SJSA1 (cell line): ENCODE data around the gene MRPS31. TPM values are rescaled to one million over a fixed set of nuclear protein-coding genes. Genes with fewer than 3 reads are reported as not detected.
"Not testable (repeated sequence)": the region's sequence is repeated elsewhere in the genome, so short reads cannot be mapped to it uniquely, and the experiment has no call there.

Experiments used
- DNase-seq, 2 experiments: peaks; one replicate each; pipeline ENCODE4 v3.0.0-alpha.2; 2015 to 2020; ENCODE audit warnings: low spot score in 2 of 2, low read depth in 1 of 2
- H3K27ac ChIP-seq: fragments of 250-450 bp; sonication (Bioruptor Pico); 2 replicates; pipeline ENCODE4 v1.5.1; 2020; ENCODE audit warnings: mild to moderate bottlenecking, moderate library complexity
- H3K27me3 ChIP-seq: fragments of 250-450 bp; sonication (Bioruptor Pico); replicated peaks from 2 replicates; pipeline ENCODE4 v1.5.1; 2020; ENCODE audit warnings: mild to moderate bottlenecking, moderate library complexity
- H3K36me3 ChIP-seq: fragments of 250-450 bp; sonication (Bioruptor Pico); 2 replicates; pipeline ENCODE4 v1.5.1; 2020; ENCODE audit warnings: mild to moderate bottlenecking
- H3K4me1 ChIP-seq: fragments of 250-450 bp; sonication (Bioruptor Pico); replicated peaks from 2 replicates; pipeline ENCODE4 v1.6.1; 2021; ENCODE audit warnings: mild to moderate bottlenecking
- H3K4me3 ChIP-seq: fragments of 250-450 bp; sonication (Bioruptor Pico); 2 replicates; pipeline ENCODE4 v1.5.1; 2020; ENCODE audit warnings: mild to moderate bottlenecking
- H3K9me3 ChIP-seq: fragments of 250-450 bp; sonication (Bioruptor Pico); replicated peaks from 2 replicates; pipeline ENCODE4 v1.5.1; 2020; ENCODE audit warnings: mild to moderate bottlenecking
- total RNA-seq: library from RNA; depleted of rRNA; stranded (reverse); fragments of >200 nt; shearing (Covaris generic); gene quantifications from 2 replicates; pipeline ENCODE4 v1.2.3, GENCODE V29; 2014

Gene MRPS31
- total RNA-seq, 1 experiment from 2014 or later: 8.2 TPM

- Histone ChIP-seq H3K4me3 (no peak overlapping the region), H3K4me1 (no peaks in the 10 kb centered on the region; the same call in none of the 2 replicates), H3K27ac (no peak overlapping the region), H3K27me3 (no peaks in the 10 kb centered on the region), H3K9me3 (no peaks in the 10 kb centered on the region), H3K36me3 (peaks cover 7% of the 10 kb centered on the region)
- no peak for DNase-seq
Observed at GRCh38 chr13:40764587-40765403, 6.2 kb downstream of the MRPS31 start.

- Histone ChIP-seq H3K27ac (no peak overlapping the region), H3K4me1 (no peaks in the 10 kb centered on the region), H3K36me3 (peaks cover 9% of the 10 kb centered on the region)
Observed at GRCh38 chr13:40762849-40763248, 8.1 kb downstream of the MRPS31 start.

GRCh38 chr13:40758811-40759210, 12.2 kb downstream of the MRPS31 start:
- H3K27me3 ChIP-seq: no peaks in the 10 kb centered on the region
- no peak overlapping the region for H3K27ac ChIP-seq
- H3K4me1 ChIP-seq: no peaks in the 10 kb centered on the region
- no peak overlapping the region for H3K4me3 ChIP-seq
- peaks cover 5% of the 10 kb centered on the region; the same call in 1 of the 2 replicates for H3K36me3 ChIP-seq
- no peaks in the 10 kb centered on the region for H3K9me3 ChIP-seq
- DNase-seq: no peak

More at GRCh38 chr13:40762849-40763248, 8.1 kb downstream of the MRPS31 start:
- DNase-seq: no peak
- Histone ChIP-seq H3K9me3 (no peaks in the 10 kb centered on the region), H3K27me3 (no peaks in the 10 kb centered on the region), H3K4me3 (no peak overlapping the region)

GRCh38 chr13:40756042-40756441, 14.9 kb downstream of the MRPS31 start:
- H3K27me3 ChIP-seq: no peaks in the 10 kb centered on the region
- H3K36me3 ChIP-seq: peaks cover 9% of the 10 kb centered on the region
- no peak overlapping the region for H3K4me3 ChIP-seq
- H3K27ac ChIP-seq: no peak overlapping the region
- no peaks in the 10 kb centered on the region for H3K4me1 ChIP-seq
- DNase-seq: no peak
- no peaks in the 10 kb centered on the region for H3K9me3 ChIP-seq

- Histone ChIP-seq H3K9me3 (no peaks in the 10 kb centered on the region), H3K27ac (no peak overlapping the region), H3K27me3 (no peaks in the 10 kb centered on the region), H3K36me3 (peaks cover 9% of the 10 kb centered on the region), H3K4me3 (no peak overlapping the region), H3K4me1 (no peaks in the 10 kb centered on the region)
- no peak for DNase-seq
Observed at GRCh38 chr13:40755082-40755700, 15.8 kb downstream of the MRPS31 start.

- Histone ChIP-seq H3K4me1 (no peaks in the 10 kb centered on the region), H3K27ac (no peak overlapping the region), H3K4me3 (no peak overlapping the region), H3K36me3 (peaks cover 4% of the 10 kb centered on the region; the same call in 1 of the 2 replicates), H3K9me3 (no peaks in the 10 kb centered on the region), H3K27me3 (no peaks in the 10 kb centered on the region)
- no peak for DNase-seq
Observed at GRCh38 chr13:40749327-40749726, 21.7 kb downstream of the MRPS31 start.

- not testable (repeated sequence) for H3K27me3 ChIP-seq, H3K36me3 ChIP-seq, H3K4me3 ChIP-seq, DNase-seq, H3K27ac ChIP-seq, H3K4me1 ChIP-seq, H3K9me3 ChIP-seq
Observed at GRCh38 chr13:40735232-40735548, 35.8 kb downstream of the MRPS31 start.

GRCh38 chr13:40734536-40735231, 36.3 kb downstream of the MRPS31 start:
- H3K4me1 ChIP-seq, H3K27ac ChIP-seq, H3K9me3 ChIP-seq, H3K4me3 ChIP-seq, H3K27me3 ChIP-seq, H3K36me3 ChIP-seq, DNase-seq: not testable (repeated sequence)

GRCh38 chr13:40732658-40733057, 38.3 kb downstream of the MRPS31 start:
- no peak for DNase-seq
- Histone ChIP-seq H3K4me3 (no peak overlapping the region), H3K36me3 (peaks cover 4% of the 10 kb centered on the region; the same call in 1 of the 2 replicates), H3K9me3 (no peaks in the 10 kb centered on the region), H3K27ac (no peak overlapping the region), H3K27me3 (no peaks in the 10 kb centered on the region), H3K4me1 (no peaks in the 10 kb centered on the region)

GRCh38 chr13:40728595-40728994, 42.4 kb downstream of the MRPS31 start:
- H3K4me3 ChIP-seq: no peak overlapping the region
- no peak for DNase-seq
- H3K9me3 ChIP-seq: no peaks in the 10 kb centered on the region
- H3K36me3 ChIP-seq: peaks cover 4% of the 10 kb centered on the region; the same call in 1 of the 2 replicates
- H3K4me1 ChIP-seq: no peaks in the 10 kb centered on the region
- no peaks in the 10 kb centered on the region for H3K27me3 ChIP-seq
- no peak overlapping the region for H3K27ac ChIP-seq

- not testable (repeated sequence) for H3K27me3 ChIP-seq, H3K36me3 ChIP-seq, H3K9me3 ChIP-seq, H3K4me3 ChIP-seq, DNase-seq, H3K27ac ChIP-seq, H3K4me1 ChIP-seq
Observed at GRCh38 chr13:40714433-40714832, 56.6 kb downstream of the MRPS31 start.

- no peaks in the 10 kb centered on the region for H3K9me3 ChIP-seq
- no peaks in the 10 kb centered on the region for H3K36me3 ChIP-seq
- H3K27me3 ChIP-seq: no peaks in the 10 kb centered on the region
- no peak overlapping the region for H3K4me3 ChIP-seq
- DNase-seq: no peak
- H3K4me1 ChIP-seq: no peaks in the 10 kb centered on the region
- H3K27ac ChIP-seq: no peak overlapping the region
Observed at GRCh38 chr13:40706439-40706838, 64.6 kb downstream of the MRPS31 start.

GRCh38 chr13:40697711-40698110, 73.3 kb downstream of the MRPS31 start:
- DNase-seq: no peak
- no peaks in the 10 kb centered on the region for H3K27me3 ChIP-seq
- H3K4me3 ChIP-seq: no peak overlapping the region
- no peaks in the 10 kb centered on the region for H3K4me1 ChIP-seq
- no peaks in the 10 kb centered on the region for H3K36me3 ChIP-seq
- H3K27ac ChIP-seq: no peak overlapping the region
- no peaks in the 10 kb centered on the region for H3K9me3 ChIP-seq

GRCh38 chr13:40694426-40694825, 76.6 kb downstream of the MRPS31 start:
- Histone ChIP-seq H3K4me3 (no peak overlapping the region), H3K27me3 (no peaks in the 10 kb centered on the region)

More at GRCh38 chr13:40694426-40694825, 76.6 kb downstream of the MRPS31 start:
- Histone ChIP-seq H3K4me1 (no peaks in the 10 kb centered on the region), H3K9me3 (no peaks in the 10 kb centered on the region), H3K27ac (no peak overlapping the region), H3K36me3 (no peaks in the 10 kb centered on the region)
- DNase-seq: no peak
